Transverse colon (tissue), 4 donors: Measurements from ENCODE around the gene FGF7. TPM values are rescaled to one million over a fixed set of nuclear protein-coding genes. Genes with fewer than 3 reads are reported as not detected.
A peak's percentile ranks its signal among the peaks of the same experiment; 100 is the strongest.

Experiments used
- DNase-seq: peaks from one replicate; pipeline ENCODE4 v3.0.0-alpha.2; 2019
- H3K27ac ChIP-seq, 4 donors: fragments of 200-600 bp; sonication (generic); 2 replicates each; pipeline ENCODE4 v1.5.1; 2016 to 2018; ENCODE audit warnings: inconsistent platforms in 4 of 4
- H3K27me3 ChIP-seq: fragments of 200-600 bp; sonication (generic); 2 replicates; pipeline ENCODE4 v1.5.1; 2017; ENCODE audit warnings: inconsistent platforms
- H3K36me3 ChIP-seq, 4 donors: fragments of 200-600 bp; sonication (generic); 2 replicates each; pipeline ENCODE4 v1.5.1; 2017 to 2019; ENCODE audit warnings: inconsistent platforms in 4 of 4
- H3K4me1 ChIP-seq, 4 donors: fragments of 200-600 bp; sonication (generic); 2 replicates each; pipeline ENCODE4 v1.5.1; 2017 to 2020; ENCODE audit warnings: inconsistent platforms in 4 of 4
- H3K4me3 ChIP-seq, 4 donors: fragments of 200-600 bp; sonication (generic); 1 replicate in 1 of 4; 2 replicates in 3 of 4; pipeline versions ENCODE4 v1.5.1 to v1.6.1; 2017 to 2019; ENCODE audit warnings: inconsistent platforms in 4 of 4
- H3K9me3 ChIP-seq, 2 donors: fragments of 200-600 bp; sonication (generic); 2 replicates each; pipeline ENCODE4 v1.5.1; 2017 to 2019; ENCODE audit warnings: inconsistent platforms in 2 of 2
- EP300 ChIP-seq: sonication (generic); formaldehyde crosslinking; IDR thresholded peaks from one replicate; pipeline ENCODE4 v1.6.1; 2017; ENCODE audit warnings: antibody characterized with exemption, low read depth
- POLR2A ChIP-seq: fragments of 450-650 bp; IDR thresholded peaks from one replicate; pipeline ENCODE4 v1.6.1; 2016; ENCODE audit warnings: antibody characterized with exemption, mild to moderate bottlenecking, moderate library complexity
- POLR2AphosphoS5 ChIP-seq, 3 donors: sonication (generic); formaldehyde crosslinking; IDR thresholded peaks; one replicate each; pipeline ENCODE4 v1.6.1; 2016; ENCODE audit warnings: antibody characterized with exemption in 3 of 3
- WGBS, 2 donors: methylation state at CpG; one replicate each; pipeline ENCODE4 v1.1.5; 2018; ENCODE audit warnings: low coverage in 1 of 2; 5-methylcytosine and 5-hydroxymethylcytosine counted together
- in situ Hi-C, 4 donors: fragments of 200-750 bp; cut with MboI; loops; one replicate each; pipeline versions ENCODE4 v1.15.0 to v1.15.1; 2017; ENCODE audit warnings: low sequenced_read_pairs in 3 of 4, low pct_ligation_motif_present in 1 of 4, low pct_unique_long_range_greater_than_20kb in 1 of 4
- intact Hi-C: fragments of 100-400 bp; cut with DNase I; formaldehyde crosslinking; loops from one replicate; pipeline ENCODE4 v1.15.1; 2023; ENCODE audit warnings: low total_unique reads
- total RNA-seq, 4 donors: library from RNA; depleted of rRNA; stranded (reverse); fragments of >200 nt; gene quantifications; one replicate each; pipeline ENCODE4 v1.1.0, GENCODE V29; 2016
- TF ChIP-seq, protein P1 (sequence below), 5 experiments: fragments of 200-600 bp in 3 of 5; fragments of 450-650 bp in 2 of 5; sonication (generic) in 3 of 5; IDR thresholded peaks; 1 replicate in 2 of 5; 2 replicates in 3 of 5; pipeline ENCODE4 v1.5.1; 2016 to 2017; ENCODE audit warnings: antibody characterized with exemption in 5 of 5, inconsistent platforms in 3 of 5, mild to moderate bottlenecking in 2 of 5, moderate library complexity in 1 of 5

Gene FGF7
- total RNA-seq, 4 donors from 2014 or later, result 11.2 to 18.6 (median 17.9) TPM

- DNase-seq, result no peak
- Histone ChIP-seq H3K4me3 (peak overlapping the region in 1 of 4 donors; percentile 43), H3K9me3 (no peaks in the 10 kb centered on the region), H3K27ac (peak overlapping the region; percentile 42 to 80 (median 72)), H3K4me1 (peaks cover 0 to 4% (median 0%) of the 10 kb centered on the region in 4 donors), H3K27me3 (no peaks in the 10 kb centered on the region), H3K36me3 (no peaks in the 10 kb centered on the region)
- peak in 2 of 3 donors; percentile 17 to 72 for TF ChIP-seq POLR2AphosphoS5 (IDR thresholded peaks at IDR 0.05)
- TF ChIP-seq, protein P1, sequence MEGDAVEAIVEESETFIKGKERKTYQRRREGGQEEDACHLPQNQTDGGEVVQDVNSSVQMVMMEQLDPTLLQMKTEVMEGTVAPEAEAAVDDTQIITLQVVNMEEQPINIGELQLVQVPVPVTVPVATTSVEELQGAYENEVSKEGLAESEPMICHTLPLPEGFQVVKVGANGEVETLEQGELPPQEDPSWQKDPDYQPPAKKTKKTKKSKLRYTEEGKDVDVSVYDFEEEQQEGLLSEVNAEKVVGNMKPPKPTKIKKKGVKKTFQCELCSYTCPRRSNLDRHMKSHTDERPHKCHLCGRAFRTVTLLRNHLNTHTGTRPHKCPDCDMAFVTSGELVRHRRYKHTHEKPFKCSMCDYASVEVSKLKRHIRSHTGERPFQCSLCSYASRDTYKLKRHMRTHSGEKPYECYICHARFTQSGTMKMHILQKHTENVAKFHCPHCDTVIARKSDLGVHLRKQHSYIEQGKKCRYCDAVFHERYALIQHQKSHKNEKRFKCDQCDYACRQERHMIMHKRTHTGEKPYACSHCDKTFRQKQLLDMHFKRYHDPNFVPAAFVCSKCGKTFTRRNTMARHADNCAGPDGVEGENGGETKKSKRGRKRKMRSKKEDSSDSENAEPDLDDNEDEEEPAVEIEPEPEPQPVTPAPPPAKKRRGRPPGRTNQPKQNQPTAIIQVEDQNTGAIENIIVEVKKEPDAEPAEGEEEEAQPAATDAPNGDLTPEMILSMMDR (IDR thresholded peaks at IDR 0.05), result no peak
- intact Hi-C loops, result no loop called here
- in situ Hi-C loops, result loop anchor here in 2 of 4 donors (10.0 kb wide), 2 partner anchors 184 to 564 kb away; no protein-coding TSS in a partner anchor
- 63% methylated on average over 4 to 5 of the region's 5 CpGs for WGBS, 2 donors
These were observed 5.5 kb downstream of the FGF7 start for GRCh38 chr15:49428409-49429095.

DNA sequence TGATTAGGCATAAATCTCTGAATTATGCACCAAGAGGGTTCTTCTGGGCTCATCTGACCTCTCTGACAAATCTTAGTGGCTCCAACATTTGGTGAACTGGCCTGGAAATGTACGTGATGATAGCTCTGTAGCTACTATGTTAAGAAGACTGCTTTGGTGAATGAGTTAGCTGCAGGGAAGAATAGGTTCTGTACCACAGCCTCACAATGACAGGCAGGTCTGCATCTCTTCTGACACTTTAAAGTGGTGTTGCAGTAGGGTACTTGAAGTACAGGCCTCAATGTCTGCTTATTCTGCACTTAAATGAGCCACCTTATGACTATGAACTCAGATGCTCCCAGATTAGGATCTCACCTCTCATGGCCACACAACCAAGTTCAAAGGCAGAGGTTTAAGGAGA, 7.0 kb downstream of the FGF7 start:
- Histone ChIP-seq H3K4me3 (no peak overlapping the region), H3K9me3 (no peaks in the 10 kb centered on the region), H3K27me3 (no peaks in the 10 kb centered on the region), H3K4me1 (peaks cover 0 to 4% (median 0%) of the 10 kb centered on the region in 4 donors), H3K27ac (peak overlapping the region in 3 of 4 donors; percentile 42 to 80 (median 73)), H3K36me3 (no peaks in the 10 kb centered on the region)
- TF ChIP-seq POLR2AphosphoS5 (IDR thresholded peaks at IDR 0.05) (no peak), EP300 (no peak), POLR2A (no peak)
- TF ChIP-seq, protein P1 (IDR thresholded peaks at IDR 0.05), result no peak
- no peak for DNase-seq
- intact Hi-C loops, result no loop called here
- WGBS, 2 donors, result 81% methylated on average over 1 of the region's 1 CpG; no CpG with 5 or more reads in 1 of the 2 donors
- in situ Hi-C loops, result no loop called here

DNA sequence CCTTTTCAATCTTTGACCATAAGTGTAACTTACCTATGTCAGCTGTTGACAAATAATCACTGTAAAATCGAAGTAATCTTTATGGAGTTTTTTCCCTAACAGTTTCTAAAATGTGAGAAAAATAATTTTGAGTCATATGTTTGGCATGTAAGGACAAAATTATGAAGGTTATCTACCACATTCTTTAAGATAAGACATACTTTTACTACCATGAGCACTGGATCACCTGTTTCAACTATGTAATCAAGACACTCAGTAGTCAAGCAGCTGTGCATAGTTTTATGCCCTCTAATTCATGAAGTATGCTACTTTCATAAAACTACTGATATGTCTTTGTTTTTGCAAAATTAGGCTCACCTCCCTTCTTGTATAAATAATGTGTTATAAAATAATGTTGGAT, 12.1 kb downstream of the FGF7 start:
- peaks cover 0 to 30% (median 5%) of the 10 kb centered on the region in 4 donors for H3K4me1 ChIP-seq
- WGBS, 2 donors, result 38 to 56% methylated on average over 1 of the region's 1 CpG
- TF ChIP-seq EP300 (no peak), POLR2AphosphoS5 (IDR thresholded peaks at IDR 0.05) (no peak), POLR2A (no peak)
- TF ChIP-seq, protein P1 (IDR thresholded peaks at IDR 0.05), result no peak

GRCh38 chr15:49436751-49437150, 13.7 kb downstream of the FGF7 start:
- 64 to 68% methylated on average over 2 of the region's 2 CpGs for WGBS, 2 donors

More for the DNA sequence above, 12.1 kb downstream of the FGF7 start:
- H3K27me3 ChIP-seq, result no peaks in the 10 kb centered on the region
- in situ Hi-C loops, result no loop called here
- DNase-seq, result no peak
- H3K27ac ChIP-seq, result peak overlapping the region in 3 of 4 donors; percentile 33 to 66 (median 34)
- H3K4me3 ChIP-seq, result no peak overlapping the region
- H3K36me3 ChIP-seq, result no peaks in the 10 kb centered on the region
- intact Hi-C loops, result no loop called here
- no peaks in the 10 kb centered on the region for H3K9me3 ChIP-seq

More at GRCh38 chr15:49436751-49437150, 13.7 kb downstream of the FGF7 start:
- no peaks in the 10 kb centered on the region for H3K36me3 ChIP-seq
- H3K27ac ChIP-seq, result peak overlapping the region; percentile 15 to 72 (median 50)
- in situ Hi-C loops (no loop called here), intact Hi-C loops (no loop called here)
- no peaks in the 10 kb centered on the region for H3K9me3 ChIP-seq
- no peaks in the 10 kb centered on the region for H3K27me3 ChIP-seq
- peaks cover 0 to 30% (median 5%) of the 10 kb centered on the region in 4 donors for H3K4me1 ChIP-seq
- TF ChIP-seq, protein P1 (IDR thresholded peaks at IDR 0.05), result no peak
- TF ChIP-seq POLR2A, result no peak
- TF ChIP-seq POLR2AphosphoS5 (IDR thresholded peaks at IDR 0.05), result no peak
- no peak for TF ChIP-seq EP300
- H3K4me3 ChIP-seq, result no peak overlapping the region
- DNase-seq, result no peak
